ENCODE results near the gene TMEM176B. TPM values are rescaled to one million over a fixed set of nuclear protein-coding genes. Genes with fewer than 3 reads are reported as not detected.

The TMEM176B gene
- total and polyA plus RNA-seq, 2 of the 13 experiments (the other 11 are each of a cell fraction or from before 2014, with no cell fraction given): not detected

DNA sequence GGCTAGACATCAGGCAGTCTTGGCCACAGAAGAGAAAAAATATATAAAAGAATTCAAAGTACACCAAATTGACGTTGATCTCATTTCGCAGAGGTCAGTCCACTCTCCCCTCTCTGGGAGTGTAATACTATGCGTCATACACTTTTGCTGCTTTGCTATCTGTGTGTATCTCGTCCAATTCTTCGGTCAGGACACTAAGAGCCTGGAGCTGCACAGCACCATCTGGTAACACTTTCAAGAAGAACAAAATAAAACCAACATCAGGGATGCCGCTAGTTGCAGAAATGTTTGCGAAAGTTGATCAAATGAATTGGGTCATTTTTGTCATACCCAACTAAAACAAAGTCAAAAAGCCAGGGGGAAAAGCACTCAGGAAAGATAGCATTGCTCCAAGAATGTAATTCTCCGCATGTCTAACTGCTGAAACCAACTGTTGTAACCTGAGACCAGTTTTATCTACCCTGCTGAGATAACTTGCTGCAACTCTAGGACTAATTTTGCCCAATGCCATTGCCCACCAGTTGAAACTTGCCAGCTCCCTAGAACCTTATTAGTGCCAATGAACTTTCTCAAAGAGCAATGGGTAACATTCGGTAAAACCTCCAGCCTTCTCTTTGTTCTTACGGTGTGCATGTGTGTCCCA lies 23.4 kb upstream of the TMEM176B start:
- Histone ChIP-seq H3K27me3 (ENCODE audit: control insufficient read depth in 1 of 2, insufficient read depth in 2 of 2, low read length in 2 of 2) (peaks cover 0 to 12% of the 10 kb centered on the region in 2 experiments; a peak in 1 of 5 replicates), H3K4me2 (ENCODE audit: low read depth, low read length) (no peak overlapping the region), H3K79me2 (ENCODE audit: insufficient read depth, low read length) (no peaks in the 10 kb centered on the region), H3K9ac (ENCODE audit: insufficient read depth, low read depth, low read length) (no peak overlapping the region), H2AFZ (ENCODE audit: low read length) (no peak overlapping the region), H3K9me3 (ENCODE audit: low read length) (no peaks in the 10 kb centered on the region), H3K4me1 (ENCODE audit: insufficient read depth, low read length) (peaks cover 7% of the 10 kb centered on the region; the same call in 1 of the 2 replicates), H4K20me1 (ENCODE audit: insufficient read depth, low read length) (no peaks in the 10 kb centered on the region), H3K27ac (ENCODE audit: extremely low read length, insufficient read depth, low read length) (no peak overlapping the region), H3K4me3 (replicated peaks in 1 of 3; ENCODE audit: insufficient read depth in 1 of 3, low read depth in 2 of 3, low read length in 3 of 3) (no peak overlapping the region), H3K36me3 (replicated peaks in 1 of 2; ENCODE audit: control insufficient read depth in 1 of 2, insufficient read depth in 2 of 2, low read length in 2 of 2) (no peaks in the 10 kb centered on the region)
- intact Hi-C loops (cut with micrococcal nuclease; ENCODE audit: unreplicated experiment): no loop called here
- FAIRE-seq: no peak
- no TSS peak for BruUV-seq (replicated peaks)
- ChIA-PET CTCF (ENCODE audit: low intra/inter-chr PET ratio, low total read pairs) (no interaction called here), POLR2A (no interaction called here)
- DNase-seq (ENCODE audit: low spot score): no peak
- WGBS (ENCODE audit: low lambda C conversion rate): 75% methylated on average over 10 of the region's 10 CpGs
- ATAC-seq: no peak
- in situ Hi-C loops (cut with HindIII; ENCODE audit: extremely low pct_ligation_motif_present, low pct_unique_long_range_greater_than_20kb): no loop called here
- no peak for TF ChIP-seq NONO (IDR thresholded peaks at IDR 0.05)
- no peak for TF ChIP-seq NONO (CRISPR knock-in tag; conservative IDR thresholded peaks at IDR 0.05)
- TF ChIP-seq MXI1 (IDR thresholded peaks at IDR 0.05; ENCODE audit: borderline replicate concordance, low read depth, low read length): no peak
- no peak for TF ChIP-seq NFYB (CRISPR knock-in tag; IDR thresholded peaks at IDR 0.05)
- no peak for TF ChIP-seq SAFB2 (CRISPR knock-in tag; IDR thresholded peaks at IDR 0.05; ENCODE audit: borderline replicate concordance, low read depth)
- no peak for TF ChIP-seq ZNF564 (CRISPR knock-in tag; IDR thresholded peaks at IDR 0.05)
- TF ChIP-seq, protein P1, sequence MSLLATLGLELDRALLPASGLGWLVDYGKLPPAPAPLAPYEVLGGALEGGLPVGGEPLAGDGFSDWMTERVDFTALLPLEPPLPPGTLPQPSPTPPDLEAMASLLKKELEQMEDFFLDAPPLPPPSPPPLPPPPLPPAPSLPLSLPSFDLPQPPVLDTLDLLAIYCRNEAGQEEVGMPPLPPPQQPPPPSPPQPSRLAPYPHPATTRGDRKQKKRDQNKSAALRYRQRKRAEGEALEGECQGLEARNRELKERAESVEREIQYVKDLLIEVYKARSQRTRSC (CRISPR knock-in tag; IDR thresholded peaks at IDR 0.05; ENCODE audit: low read depth): no peak
- no peak for TF ChIP-seq ZNF224 (CRISPR knock-in tag; IDR thresholded peaks at IDR 0.05)
- no peak for TF ChIP-seq ETV5 (CRISPR knock-in tag; IDR thresholded peaks at IDR 0.05; ENCODE audit: borderline replicate concordance)
- TF ChIP-seq ZNF615 (CRISPR knock-in tag; IDR thresholded peaks at IDR 0.05; ENCODE audit: borderline replicate concordance): no peak
- TF ChIP-seq, protein P2, sequence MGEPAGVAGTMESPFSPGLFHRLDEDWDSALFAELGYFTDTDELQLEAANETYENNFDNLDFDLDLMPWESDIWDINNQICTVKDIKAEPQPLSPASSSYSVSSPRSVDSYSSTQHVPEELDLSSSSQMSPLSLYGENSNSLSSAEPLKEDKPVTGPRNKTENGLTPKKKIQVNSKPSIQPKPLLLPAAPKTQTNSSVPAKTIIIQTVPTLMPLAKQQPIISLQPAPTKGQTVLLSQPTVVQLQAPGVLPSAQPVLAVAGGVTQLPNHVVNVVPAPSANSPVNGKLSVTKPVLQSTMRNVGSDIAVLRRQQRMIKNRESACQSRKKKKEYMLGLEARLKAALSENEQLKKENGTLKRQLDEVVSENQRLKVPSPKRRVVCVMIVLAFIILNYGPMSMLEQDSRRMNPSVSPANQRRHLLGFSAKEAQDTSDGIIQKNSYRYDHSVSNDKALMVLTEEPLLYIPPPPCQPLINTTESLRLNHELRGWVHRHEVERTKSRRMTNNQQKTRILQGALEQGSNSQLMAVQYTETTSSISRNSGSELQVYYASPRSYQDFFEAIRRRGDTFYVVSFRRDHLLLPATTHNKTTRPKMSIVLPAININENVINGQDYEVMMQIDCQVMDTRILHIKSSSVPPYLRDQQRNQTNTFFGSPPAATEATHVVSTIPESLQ (CRISPR knock-in tag; conservative IDR thresholded peaks at IDR 0.05): no peak
- TF ChIP-seq, protein P3, sequence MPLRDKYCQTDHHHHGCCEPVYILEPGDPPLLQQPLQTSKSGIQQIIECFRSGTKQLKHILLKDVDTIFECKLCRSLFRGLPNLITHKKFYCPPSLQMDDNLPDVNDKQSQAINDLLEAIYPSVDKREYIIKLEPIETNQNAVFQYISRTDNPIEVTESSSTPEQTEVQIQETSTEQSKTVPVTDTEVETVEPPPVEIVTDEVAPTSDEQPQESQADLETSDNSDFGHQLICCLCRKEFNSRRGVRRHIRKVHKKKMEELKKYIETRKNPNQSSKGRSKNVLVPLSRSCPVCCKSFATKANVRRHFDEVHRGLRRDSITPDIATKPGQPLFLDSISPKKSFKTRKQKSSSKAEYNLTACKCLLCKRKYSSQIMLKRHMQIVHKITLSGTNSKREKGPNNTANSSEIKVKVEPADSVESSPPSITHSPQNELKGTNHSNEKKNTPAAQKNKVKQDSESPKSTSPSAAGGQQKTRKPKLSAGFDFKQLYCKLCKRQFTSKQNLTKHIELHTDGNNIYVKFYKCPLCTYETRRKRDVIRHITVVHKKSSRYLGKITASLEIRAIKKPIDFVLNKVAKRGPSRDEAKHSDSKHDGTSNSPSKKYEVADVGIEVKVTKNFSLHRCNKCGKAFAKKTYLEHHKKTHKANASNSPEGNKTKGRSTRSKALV (CRISPR knock-in tag; IDR thresholded peaks at IDR 0.05): no peak
- TF ChIP-seq ZNF670 (CRISPR knock-in tag; IDR thresholded peaks at IDR 0.05; ENCODE audit: borderline replicate concordance): no peak
- TF ChIP-seq MAFF (IDR thresholded peaks at IDR 0.05; ENCODE audit: low read depth, low read length): no peak
- no peak for TF ChIP-seq ZFP1 (CRISPR knock-in tag; IDR thresholded peaks at IDR 0.05)
- TF ChIP-seq, protein P4, sequence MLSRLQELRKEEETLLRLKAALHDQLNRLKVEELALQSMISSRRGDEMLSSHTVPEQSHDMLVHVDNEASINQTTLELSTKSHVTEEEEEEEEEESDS (CRISPR knock-in tag; IDR thresholded peaks at IDR 0.05; ENCODE audit: borderline replicate concordance): no peak
- TF ChIP-seq ZNF724P (CRISPR knock-in tag; IDR thresholded peaks at IDR 0.05; ENCODE audit: borderline replicate concordance): no peak
